ENCODE data around the gene SHH.

DNA sequence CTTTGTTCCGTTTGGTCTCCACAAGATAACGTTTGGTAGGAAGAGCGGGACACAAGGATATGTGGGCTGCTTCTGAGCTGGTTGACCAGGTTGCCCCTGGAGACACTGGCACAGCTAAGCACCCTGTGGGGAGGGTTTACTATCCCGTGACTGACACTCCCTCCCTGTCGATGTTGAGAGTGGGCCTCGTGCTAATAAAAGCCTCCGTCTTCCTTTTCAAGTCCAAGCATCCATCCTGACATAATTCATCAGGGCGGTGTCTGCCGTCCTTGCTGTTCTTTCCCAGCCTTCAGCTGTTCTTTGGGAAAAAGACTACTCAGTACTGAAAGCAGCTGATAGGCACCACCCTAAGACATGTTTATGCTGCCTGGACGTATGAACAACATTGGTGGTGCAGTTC lies 49.6 kb downstream of the SHH start:
- TF ChIP-seq MAX (IDR thresholded peaks at IDR 0.05; ENCODE audit: insufficient read depth, insufficient read length), result no peak
- no peak for TF ChIP-seq CTCF (IDR thresholded peaks at IDR 0.05; ENCODE audit: extremely low read depth in 1 of 2, insufficient read depth in 1 of 2, low read depth in 1 of 2, low read length in 2 of 2)
- TF ChIP-seq MYC (IDR thresholded peaks at IDR 0.05; ENCODE audit: low read depth, low read length), result no peak
- TF ChIP-seq POLR2A (IDR thresholded peaks at IDR 0.05; ENCODE audit: low read depth, low read length), result no peak
- TF ChIP-seq JUN (IDR thresholded peaks at IDR 0.05; ENCODE audit: borderline replicate concordance, insufficient read depth, insufficient read length, low read depth), result no peak
